WERI-Rb-1 (cell line): ENCODE data around the gene PLEKHG3.

Source experiments
- DNase-seq: peaks from one replicate; pipeline ENCODE4 v3.0.0-alpha.2; 2020
- H3K27ac ChIP-seq: fragments of 250-450 bp; sonication (Bioruptor Pico); 2 replicates; pipeline ENCODE4 v1.5.1; 2020; ENCODE audit warnings: mild to moderate bottlenecking, moderate library complexity
- H3K27me3 ChIP-seq: fragments of 250-450 bp; sonication (Bioruptor Pico); 2 replicates; pipeline ENCODE4 v1.5.1; 2021; ENCODE audit warnings: mild to moderate bottlenecking, low read depth, moderate library complexity; ENCODE audit not compliant: insufficient read depth, severe bottlenecking
- H3K36me3 ChIP-seq: fragments of 250-450 bp; sonication (Bioruptor Pico); 2 replicates; pipeline ENCODE4 v1.5.1; 2020; ENCODE audit warnings: mild to moderate bottlenecking, moderate library complexity
- H3K4me3 ChIP-seq: 2 replicates; pipeline ENCODE4 v1.5.1; 2011; ENCODE audit warnings: low read depth, mild to moderate bottlenecking, control low read depth, low read length
- H3K9me3 ChIP-seq: fragments of 250-450 bp; sonication (Bioruptor Pico); 2 replicates; pipeline ENCODE4 v1.5.1; 2021; ENCODE audit warnings: mild to moderate bottlenecking, moderate library complexity; ENCODE audit not compliant: severe bottlenecking
- CTCF ChIP-seq: IDR thresholded peaks from 2 replicates; pipeline ENCODE4 v1.5.1; 2011; ENCODE audit warnings: low read depth, mild to moderate bottlenecking, control low read depth, inconsistent platforms, low read length

PLEKHG3 gene

GRCh38 chr14:64676410-64677008, 27.7 kb upstream of the PLEKHG3 start:
- no peak overlapping the region for H3K4me3 ChIP-seq
- no peaks in the 10 kb centered on the region for H3K9me3 ChIP-seq
- TF ChIP-seq CTCF, result no peak
- H3K27ac ChIP-seq, result no peak overlapping the region
- H3K27me3 ChIP-seq, result no peaks in the 10 kb centered on the region
- no peaks in the 10 kb centered on the region for H3K36me3 ChIP-seq
- DNase-seq, result no peak

DNA sequence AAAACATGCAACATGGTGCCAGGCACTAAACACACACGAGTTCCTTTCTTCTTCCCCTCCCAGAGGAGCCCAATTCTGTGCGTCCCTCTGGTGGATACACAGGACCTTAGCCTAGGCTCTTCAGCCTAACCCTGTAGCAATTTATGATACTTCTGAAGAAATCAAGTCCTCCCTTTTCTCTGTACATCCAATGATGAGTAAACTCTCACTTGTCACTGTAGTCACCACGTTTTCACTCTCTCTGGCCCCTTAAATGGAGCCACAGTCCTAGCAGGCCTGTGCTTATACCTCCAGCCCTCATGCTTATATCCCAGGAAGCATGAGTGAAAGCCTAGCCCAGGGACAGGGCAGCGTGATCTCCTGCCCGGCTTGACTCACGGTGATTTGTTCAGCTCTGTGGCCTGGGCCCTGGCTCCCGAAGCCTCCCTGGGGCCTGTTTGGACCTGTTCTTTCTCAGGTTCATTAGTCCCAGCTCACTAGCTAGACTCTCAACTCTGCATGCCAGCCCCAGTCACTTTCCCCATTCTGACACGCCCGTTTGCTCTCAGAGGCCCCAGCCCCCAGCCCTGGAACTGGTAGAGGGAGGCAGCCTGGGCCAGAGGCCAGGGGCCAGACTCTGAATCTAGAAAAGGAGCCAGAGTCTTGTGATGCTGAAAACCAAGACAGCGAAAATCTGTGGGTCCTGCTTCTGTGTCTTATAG, 24.1 kb upstream of the PLEKHG3 start:
- H3K4me3 ChIP-seq, result no peak overlapping the region
- no peak for TF ChIP-seq CTCF
- no peaks in the 10 kb centered on the region for H3K36me3 ChIP-seq
- no peak for DNase-seq
- H3K9me3 ChIP-seq, result no peaks in the 10 kb centered on the region
- no peak overlapping the region for H3K27ac ChIP-seq
- no peaks in the 10 kb centered on the region for H3K27me3 ChIP-seq

GRCh38 chr14:64680714-64681065, 23.5 kb upstream of the PLEKHG3 start:
- no peak overlapping the region for H3K4me3 ChIP-seq
- H3K36me3 ChIP-seq, result no peaks in the 10 kb centered on the region
- H3K27ac ChIP-seq, result no peak overlapping the region
- H3K27me3 ChIP-seq, result no peaks in the 10 kb centered on the region
- TF ChIP-seq CTCF, result no peak
- no peak for DNase-seq
- H3K9me3 ChIP-seq, result no peaks in the 10 kb centered on the region

GRCh38 chr14:64681796-64682710, 22.2 kb upstream of the PLEKHG3 start:
- Histone ChIP-seq H3K27me3 (no peaks in the 10 kb centered on the region), H3K36me3 (no peaks in the 10 kb centered on the region), H3K27ac (no peak overlapping the region), H3K9me3 (no peaks in the 10 kb centered on the region), H3K4me3 (no peak overlapping the region)
- TF ChIP-seq CTCF, result 0 out of 2 replicates have a peak, but pooled peaks have one; percentile 10
- no peak for DNase-seq

DNA sequence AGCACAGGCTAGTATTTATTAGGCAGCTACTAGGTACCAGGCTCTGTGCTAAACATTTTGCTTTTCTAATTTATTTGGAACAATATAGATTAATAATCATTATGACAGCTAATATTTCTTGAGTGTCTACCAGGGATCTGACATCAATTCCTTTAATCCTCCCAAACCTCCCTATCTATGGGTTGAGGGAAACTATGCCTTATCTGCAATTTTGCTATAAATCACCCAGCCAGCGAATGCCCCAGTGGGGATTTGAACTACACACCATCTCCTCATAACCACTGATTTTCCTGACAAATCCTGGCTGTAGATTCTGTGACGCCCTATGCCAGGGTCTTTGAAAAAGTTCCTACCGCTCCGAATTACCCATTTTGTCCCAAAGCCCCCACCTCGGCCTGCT, 21.4 kb upstream of the PLEKHG3 start:
- no peak for TF ChIP-seq CTCF
- no peak overlapping the region for H3K4me3 ChIP-seq
- no peak for DNase-seq
- no peaks in the 10 kb centered on the region for H3K27me3 ChIP-seq
- no peaks in the 10 kb centered on the region for H3K36me3 ChIP-seq
- H3K27ac ChIP-seq, result no peak overlapping the region
- H3K9me3 ChIP-seq, result no peaks in the 10 kb centered on the region
